Right forelimb (tissue), 1 donor: ENCODE results near the gene CD72.
"Not testable (repeated sequence)": the region's sequence is repeated elsewhere in the genome, so short reads cannot be mapped to it uniquely, and the experiment has no call there.

Experiments
- DNase-seq: peaks from one replicate; pipeline ENCODE4 v3.0.0-alpha.2; 2018

The CD72 gene

GRCh38 chr9:35615981-35616680, 2.1 kb downstream of the CD72 start:
- no peak for DNase-seq

GRCh38 chr9:35612843-35613242, 5.4 kb downstream of the CD72 start:
- DNase-seq, result no peak

DNA sequence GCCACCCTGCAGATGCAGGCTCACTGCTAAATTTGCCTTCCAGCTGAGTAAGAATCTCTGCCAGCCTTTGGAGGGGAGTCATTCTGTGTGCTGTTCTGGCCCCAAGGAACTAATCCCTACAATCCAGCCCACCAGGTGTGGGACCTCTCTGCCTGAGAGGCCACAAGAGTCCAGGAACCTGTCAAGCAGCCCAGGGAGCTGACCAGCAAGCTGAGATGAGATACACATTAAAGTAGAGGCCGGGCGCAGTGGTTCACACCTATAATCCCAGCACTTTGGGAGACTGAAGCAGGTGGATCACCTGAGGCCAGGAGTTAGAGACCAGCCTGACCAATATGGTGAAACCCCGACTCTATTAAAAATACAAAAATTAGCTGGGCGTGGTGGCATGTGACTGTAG, 6.1 kb downstream of the CD72 start:
- not testable (repeated sequence) for DNase-seq

DNA sequence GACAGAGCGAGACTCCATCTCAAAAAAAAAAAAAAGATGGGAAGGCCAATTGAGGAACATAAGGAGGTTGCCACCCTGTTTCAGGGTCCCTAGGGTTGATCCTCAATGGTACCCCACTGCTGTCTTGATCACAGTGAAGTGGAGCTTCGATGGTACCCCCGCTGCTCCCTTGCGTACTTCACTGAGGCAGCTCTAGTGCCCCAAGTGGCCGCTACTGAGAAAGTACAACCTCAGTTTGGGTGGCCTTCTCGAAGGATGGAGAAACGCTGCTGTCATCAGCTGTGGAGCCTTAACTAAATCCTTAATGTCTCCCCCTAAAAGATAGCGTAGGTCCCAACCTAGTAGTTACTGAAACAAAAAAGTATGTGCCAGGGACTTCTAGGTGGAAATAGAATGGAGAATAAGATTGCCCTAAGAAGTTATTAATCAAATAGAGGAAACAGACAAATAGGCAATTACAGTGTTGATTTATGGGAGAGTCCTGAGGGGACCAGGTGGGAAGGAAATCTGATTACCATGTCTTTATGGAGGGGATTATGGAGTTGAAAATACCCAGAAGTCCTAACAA, 6.9 kb downstream of the CD72 start:
- DNase-seq, result no peak

DNA sequence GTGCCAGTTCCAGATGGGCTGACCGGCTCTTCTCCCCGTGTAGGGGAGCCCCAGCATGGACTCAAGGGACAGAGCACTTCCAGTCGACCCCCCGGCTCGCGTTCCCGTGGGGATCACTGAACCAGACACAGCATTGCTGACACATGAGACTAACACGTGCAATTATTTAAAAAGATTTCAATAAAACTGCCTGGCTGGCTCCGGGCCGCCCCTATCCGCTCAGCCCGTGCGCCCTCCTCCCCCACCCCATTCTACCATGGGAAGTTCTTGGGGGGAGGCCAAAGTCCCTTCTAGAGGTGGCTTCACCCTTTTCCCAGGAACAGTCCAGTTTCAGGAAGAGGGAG, 8.4 kb downstream of the CD72 start:
- DNase-seq, result no peak

- DNase-seq, result peak; percentile 80
Measured at GRCh38 chr9:35609001-35609819, 9.0 kb downstream of the CD72 start.

DNA sequence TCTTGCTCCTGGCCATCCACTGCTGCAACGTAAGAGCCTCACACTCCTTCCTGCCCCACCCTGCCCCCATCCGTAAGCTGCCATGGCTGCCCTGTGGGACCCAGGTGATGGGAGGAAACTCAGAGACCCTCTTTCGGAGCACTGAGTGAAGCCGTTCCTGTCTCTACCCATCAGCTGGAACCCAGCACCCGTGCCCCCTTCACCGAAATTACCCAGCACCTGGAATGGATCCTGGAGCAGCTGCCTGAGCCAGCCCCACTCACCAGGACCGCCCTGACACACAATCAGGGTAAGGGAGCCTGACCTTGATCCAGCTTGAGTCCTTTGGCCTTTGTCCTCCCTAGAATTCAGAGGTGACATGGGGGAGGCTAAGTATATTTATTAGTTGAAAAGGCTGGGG, 10.0 kb downstream of the CD72 start:
- no peak for DNase-seq

DNA sequence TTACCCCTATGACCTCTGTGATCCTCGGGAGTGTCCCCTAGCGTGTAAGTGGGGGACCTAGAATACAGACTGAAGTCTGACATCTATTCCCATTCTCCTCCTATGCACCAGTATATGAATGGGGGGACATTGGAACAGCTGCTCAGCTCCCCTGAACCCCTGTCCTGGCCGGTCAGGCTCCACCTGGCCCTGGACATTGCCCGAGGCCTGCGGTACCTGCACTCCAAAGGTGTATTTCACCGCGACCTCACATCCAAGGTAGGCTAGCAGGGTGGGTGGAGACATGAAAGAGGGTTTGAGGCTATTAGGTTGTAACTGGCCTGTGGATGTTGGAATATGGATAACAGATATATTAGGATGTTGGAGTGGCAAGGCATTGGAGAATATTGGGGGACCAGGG, 11.5 kb downstream of the CD72 start:
- no peak for DNase-seq

DNA sequence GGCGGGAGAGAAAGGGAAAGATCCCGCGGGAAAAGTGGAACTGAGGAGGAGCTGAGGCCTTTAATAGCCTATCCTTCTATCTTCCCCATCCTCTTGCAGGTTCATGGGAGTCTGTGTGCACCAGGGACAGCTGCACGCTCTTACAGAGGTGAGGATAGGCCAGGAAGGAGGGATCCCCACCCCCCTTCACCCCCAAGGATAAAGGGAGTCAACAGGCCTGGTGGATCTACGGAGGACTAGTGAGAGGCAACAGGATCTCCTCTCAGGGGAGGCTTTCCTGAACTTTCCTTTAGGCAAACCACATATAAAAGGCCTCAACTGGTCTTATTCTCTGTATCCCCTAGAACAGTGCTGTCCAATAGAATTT, 12.1 kb downstream of the CD72 start:
- DNase-seq, result no peak

DNA sequence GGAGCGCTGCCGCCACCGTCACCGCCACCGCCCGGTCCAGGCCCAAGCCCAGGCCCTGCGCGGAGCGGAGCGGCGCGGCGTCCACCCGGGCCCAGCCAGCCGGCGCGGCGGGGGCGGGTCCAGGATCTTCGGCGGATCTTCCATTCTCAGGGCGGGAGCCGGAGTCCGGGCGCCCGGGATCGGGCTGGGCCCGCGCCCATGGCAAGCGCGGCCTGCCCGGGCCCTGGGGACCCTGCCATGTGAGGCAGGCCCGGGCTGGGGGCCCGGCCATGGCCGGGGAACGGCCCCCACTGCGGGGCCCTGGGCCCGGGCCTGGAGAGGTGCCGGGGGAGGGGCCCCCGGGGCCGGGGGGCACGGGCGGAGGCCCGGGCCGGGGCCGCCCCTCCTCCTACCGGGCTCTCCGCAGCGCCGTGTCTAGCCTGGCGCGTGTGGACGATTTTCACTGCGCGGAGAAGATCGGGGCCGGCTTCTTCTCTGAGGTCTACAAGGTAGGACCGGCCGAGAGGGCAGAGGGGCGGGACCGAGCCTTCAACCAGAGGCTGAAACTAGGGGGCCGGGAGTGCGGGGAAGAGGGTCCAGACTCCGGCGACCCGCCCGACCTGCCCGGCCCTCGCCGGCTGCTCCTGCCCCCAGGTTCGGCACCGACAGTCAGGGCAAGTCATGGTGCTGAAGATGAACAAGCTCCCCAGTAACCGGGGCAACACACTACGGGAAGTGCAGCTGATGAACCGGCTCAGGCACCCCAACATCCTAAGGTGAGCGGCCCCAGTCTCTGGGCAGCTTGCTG, 12.7 kb downstream of the CD72 start:
- DNase-seq, result no peak

- peak; percentile 79 for DNase-seq
Measured at GRCh38 chr9:35604578-35605350, 13.4 kb downstream of the CD72 start, which contains the start of gene TESK1. Gene TESK1 (plus strand): TSS chr9:35605262. CDS start chr9:35605620, 358 bp downstream.

- DNase-seq, result peak; percentile 99
Measured at GRCh38 chr9:35603986-35604577, 14.1 kb downstream of the CD72 start.

- DNase-seq, result peak; percentile 75
Measured at GRCh38 chr9:35603506-35603985, 14.7 kb downstream of the CD72 start.

- no peak for DNase-seq
Measured at GRCh38 chr9:35599763-35600604, 18.2 kb downstream of the CD72 start.

DNA sequence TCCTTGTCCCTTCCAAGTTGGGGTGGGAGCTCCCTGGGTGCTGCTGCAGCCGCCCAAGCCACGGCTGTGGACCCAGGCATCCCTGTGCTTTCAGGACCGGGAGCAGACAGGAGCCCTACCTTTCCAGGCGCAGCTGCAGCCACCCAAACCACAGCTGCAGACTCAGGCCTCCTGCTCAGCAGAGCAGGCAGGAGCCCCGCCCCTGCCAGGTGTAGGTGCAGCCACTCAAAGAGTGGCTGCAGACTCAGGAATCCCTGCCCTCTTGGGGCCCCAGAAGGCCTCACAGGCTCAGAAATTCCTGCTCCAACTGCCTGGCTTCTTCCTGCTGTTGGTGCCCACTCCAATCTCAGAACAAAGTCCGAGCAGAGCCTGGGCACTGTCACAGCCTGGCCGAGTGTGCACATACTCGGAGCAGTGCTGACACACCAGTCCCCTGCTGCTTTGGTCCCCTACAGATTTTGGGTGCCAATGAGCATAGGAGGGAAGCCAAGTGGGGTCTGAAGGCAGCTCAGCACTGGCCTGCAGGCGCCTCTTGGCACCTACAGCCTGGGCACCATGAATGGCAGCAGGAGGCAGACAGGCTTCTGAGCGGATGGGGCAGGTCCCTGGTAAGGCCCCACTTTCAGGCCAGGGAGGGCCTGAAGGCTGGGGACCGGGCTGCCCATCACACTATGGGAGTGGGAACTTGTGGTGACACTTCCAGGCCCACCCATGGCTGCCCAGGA, 19.2 kb downstream of the CD72 start:
- no peak for DNase-seq

- DNase-seq, result not testable (repeated sequence)
Measured at GRCh38 chr9:35596907-35597306, 21.3 kb downstream of the CD72 start.

GRCh38 chr9:35594471-35594870, 23.7 kb downstream of the CD72 start:
- DNase-seq, result no peak

GRCh38 chr9:35593581-35593980, 24.6 kb downstream of the CD72 start:
- DNase-seq, result no peak

GRCh38 chr9:35588506-35588905, 29.7 kb downstream of the CD72 start:
- not testable (repeated sequence) for DNase-seq

DNA sequence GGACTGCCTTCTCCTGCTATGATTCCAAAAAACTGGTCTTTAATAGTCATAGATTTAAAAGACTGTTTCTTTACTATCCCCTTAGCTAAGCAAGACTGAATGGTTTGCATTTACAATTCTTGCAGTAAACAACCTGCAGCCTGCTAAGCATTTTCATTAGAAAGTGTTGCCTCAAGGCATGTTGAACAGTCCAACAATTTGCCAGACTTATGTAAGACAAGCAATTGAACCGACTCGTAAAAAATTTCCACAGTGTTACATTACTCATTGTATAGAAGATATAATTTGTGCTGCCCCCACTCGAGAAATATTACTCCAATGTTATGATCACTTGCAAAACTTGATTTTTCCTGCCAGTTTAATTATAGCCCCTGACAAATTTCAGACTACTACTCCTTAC, 33.5 kb downstream of the CD72 start:
- not testable (repeated sequence) for DNase-seq
